ENCODE measurements around the gene IP6K1. TPM values are rescaled to one million over a fixed set of nuclear protein-coding genes. Genes with fewer than 3 reads are reported as not detected.

IP6K1 gene
- total and polyA plus RNA-seq, 2 experiments from 2014 or later, result 10.7 to 35.5 TPM

DNA sequence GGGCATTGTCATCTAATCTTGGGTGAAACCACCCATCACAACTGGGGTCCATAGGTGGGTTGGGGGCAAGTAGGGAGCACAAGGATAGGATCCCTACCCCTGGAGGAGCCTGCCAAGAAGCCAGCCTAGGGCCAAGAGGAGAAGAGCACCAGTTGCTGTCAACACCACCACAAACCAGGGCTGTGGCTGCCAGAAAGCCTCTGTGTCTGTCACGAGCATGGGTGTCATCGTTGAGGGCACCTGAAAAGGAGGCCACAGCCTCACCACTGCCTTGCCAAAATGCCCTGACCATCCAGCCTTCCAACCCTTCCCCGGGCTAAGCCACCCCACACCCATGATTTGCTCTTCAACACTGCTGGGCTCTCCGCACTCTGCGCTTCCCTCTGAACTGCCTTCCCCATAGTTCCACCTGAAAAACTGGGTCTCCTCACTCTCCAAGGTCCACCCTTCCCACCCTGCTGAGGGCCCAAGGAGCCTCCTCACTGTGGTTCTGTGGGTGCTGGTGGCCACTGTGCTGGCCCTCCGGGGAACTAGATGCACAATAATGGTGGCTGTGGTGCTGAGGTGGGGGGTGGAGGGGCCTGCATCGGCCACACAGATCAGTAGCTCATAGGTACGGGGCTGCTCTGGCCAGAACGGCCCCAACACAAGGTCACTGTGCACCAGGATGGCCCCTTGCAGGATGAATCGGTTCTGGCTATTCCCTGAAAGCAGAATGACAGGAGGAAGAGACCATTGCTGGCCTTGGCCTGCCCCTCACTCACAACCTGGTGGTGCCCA is 6.2 kb upstream of the IP6K1 start (continued):
- TF ChIP-seq ZNF462 (CRISPR knock-in tag; IDR thresholded peaks at IDR 0.05), result no peak
- TF ChIP-seq NANOG (IDR thresholded peaks at IDR 0.05; ENCODE audit: borderline replicate concordance), result no peak
- no peak for TF ChIP-seq CREB1 (CRISPR knock-in tag; IDR thresholded peaks at IDR 0.05; ENCODE audit: low read depth)
- no peak for TF ChIP-seq EZH2 (IDR thresholded peaks at IDR 0.05; ENCODE audit: low read depth, unreplicated experiment)
- no peak for TF ChIP-seq STAT1 (IDR thresholded peaks at IDR 0.05; ENCODE audit: unreplicated experiment)
- no peak for TF ChIP-seq POLR2AphosphoS5 (IDR thresholded peaks at IDR 0.05; ENCODE audit: low read depth)
- TF ChIP-seq ETS1 (IDR thresholded peaks at IDR 0.05), result no peak
- TF ChIP-seq JUNB (IDR thresholded peaks at IDR 0.05; ENCODE audit: unreplicated experiment), result no peak

GRCh38 chr3:49791571-49791970 is 5.2 kb upstream of the IP6K1 start:
- H3K27me3 ChIP-seq (ENCODE audit: insufficient read depth), result no peaks in the 10 kb centered on the region
- no peak overlapping the region for H3K4me3 ChIP-seq
- ATAC-seq (no peak), DNase-seq (ENCODE audit: low spot score) (no peak)
- no peaks in the 10 kb centered on the region for H4K20me1 ChIP-seq (replicated peaks; ENCODE audit: insufficient read depth)
- H3K4me3 Mint-ChIP-seq, result no peak overlapping the region
- H3K27ac ChIP-seq (ENCODE audit: low read depth), result no peak overlapping the region
- no peak overlapping the region for H2AFZ ChIP-seq
- H3K9me2 ChIP-seq (ENCODE audit: insufficient read depth), result no peaks in the 10 kb centered on the region
- no peaks in the 10 kb centered on the region; the same call in 1 of the 3 replicates for H3K4me1 Mint-ChIP-seq
- H3K36me3 Mint-ChIP-seq (ENCODE audit: low read depth), result no peaks in the 10 kb centered on the region
- H3K9me3 Mint-ChIP-seq, result no peaks in the 10 kb centered on the region
- H3F3A ChIP-seq (replicated peaks; ENCODE audit: low read depth), result no peaks in the 10 kb centered on the region; the same call in 1 of the 2 replicates
- H3K4me1 ChIP-seq (ENCODE audit: insufficient read depth), result no peaks in the 10 kb centered on the region
- no peak overlapping the region for H3K27ac Mint-ChIP-seq
- no peak overlapping the region for H3K4me2 ChIP-seq
- H3K27me3 Mint-ChIP-seq (ENCODE audit: insufficient read depth, low read depth, poor library complexity), result peaks cover 10% of the 10 kb centered on the region
- H3K79me2 ChIP-seq (replicated peaks; ENCODE audit: insufficient read depth), result no peaks in the 10 kb centered on the region
- H3K36me3 ChIP-seq (ENCODE audit: insufficient read depth), result no peaks in the 10 kb centered on the region
- TF ChIP-seq ZNF114 (CRISPR knock-in tag; IDR thresholded peaks at IDR 0.05) (no peak), CTCF (conservative IDR thresholded peaks at IDR 0.05; ENCODE audit: low read depth in 2 of 2) (no peak), STAT1 (IDR thresholded peaks at IDR 0.05; ENCODE audit: unreplicated experiment) (no peak), ZNF331 (CRISPR knock-in tag; IDR thresholded peaks at IDR 0.05; ENCODE audit: low read depth) (no peak)

Data from GM23338 (cell line).